GM21619 (cell line): ENCODE measurements around the gene CHRND.
"Not testable (repeated sequence)": the region's sequence is repeated elsewhere in the genome, so short reads cannot be mapped to it uniquely, and the experiment has no call there.

ENCODE experiments used
- ATAC-seq: cut with Tn5 transposase; IDR thresholded peaks from one replicate; pipeline ENCODE4 v1.9.1; 2021; ENCODE audit not compliant: unreplicated experiment

CHRND gene

DNA sequence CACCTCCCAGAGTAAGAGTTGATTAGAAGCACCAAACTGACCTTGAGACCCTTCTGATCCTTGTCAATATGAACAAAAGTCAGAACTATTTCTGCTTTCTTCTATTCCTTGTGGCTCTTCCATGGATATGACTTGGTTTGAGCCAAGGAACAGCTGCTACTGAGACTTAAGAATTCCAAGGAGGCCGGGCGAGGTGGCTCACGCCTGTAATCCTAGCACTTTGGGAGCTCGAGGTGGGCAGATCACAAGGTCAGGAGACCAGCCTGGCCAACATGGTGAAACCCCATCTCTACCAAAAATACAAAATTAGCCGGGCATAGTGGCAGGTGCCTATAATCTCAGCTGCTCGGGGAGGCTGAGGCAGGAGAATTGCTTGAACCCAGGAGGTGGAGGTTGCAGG lies 44.5 kb downstream of the CHRND start:
- ATAC-seq, result not testable (repeated sequence)

DNA sequence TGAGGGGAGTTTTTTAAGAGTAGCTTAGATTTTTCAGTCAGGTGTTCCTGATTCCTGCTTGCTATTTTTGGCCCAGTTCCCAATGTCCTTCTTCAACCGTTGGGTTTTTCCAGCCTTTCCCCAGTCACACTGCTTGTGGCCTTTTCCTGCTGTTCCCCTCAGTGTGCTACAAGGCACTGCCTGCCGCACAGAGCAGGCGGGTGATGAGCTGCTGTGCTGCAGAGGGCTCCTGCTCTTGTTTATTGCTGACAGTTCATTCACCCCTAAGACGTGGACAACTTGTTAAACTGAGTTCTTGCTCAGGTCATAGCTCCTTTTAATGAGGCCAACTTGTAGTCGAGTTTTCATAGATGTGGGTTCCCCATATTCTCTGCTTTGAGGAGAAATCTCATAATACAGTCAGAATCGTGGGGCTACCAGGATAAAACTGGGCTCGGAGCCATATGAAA lies 45.1 kb downstream of the CHRND start:
- ATAC-seq, result no peak

DNA sequence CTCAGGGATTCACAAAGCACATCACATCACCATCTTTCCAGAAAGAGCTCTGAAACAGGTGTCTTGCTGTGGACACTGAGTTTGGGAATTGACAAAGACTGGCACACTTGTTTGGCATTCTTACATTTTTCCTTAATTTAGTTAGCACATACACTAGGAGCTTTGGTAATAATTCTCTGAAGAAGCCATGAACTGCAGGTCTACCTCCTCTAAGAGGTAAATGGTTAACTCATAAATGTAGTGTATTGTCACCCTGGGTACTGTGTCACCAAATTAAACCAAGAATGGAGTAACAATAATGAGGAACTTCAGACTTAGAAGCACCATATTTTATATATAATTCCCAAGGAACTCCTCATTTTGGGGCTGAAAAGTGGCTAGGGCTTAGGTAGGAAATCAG lies 47.1 kb downstream of the CHRND start:
- no peak for ATAC-seq

DNA sequence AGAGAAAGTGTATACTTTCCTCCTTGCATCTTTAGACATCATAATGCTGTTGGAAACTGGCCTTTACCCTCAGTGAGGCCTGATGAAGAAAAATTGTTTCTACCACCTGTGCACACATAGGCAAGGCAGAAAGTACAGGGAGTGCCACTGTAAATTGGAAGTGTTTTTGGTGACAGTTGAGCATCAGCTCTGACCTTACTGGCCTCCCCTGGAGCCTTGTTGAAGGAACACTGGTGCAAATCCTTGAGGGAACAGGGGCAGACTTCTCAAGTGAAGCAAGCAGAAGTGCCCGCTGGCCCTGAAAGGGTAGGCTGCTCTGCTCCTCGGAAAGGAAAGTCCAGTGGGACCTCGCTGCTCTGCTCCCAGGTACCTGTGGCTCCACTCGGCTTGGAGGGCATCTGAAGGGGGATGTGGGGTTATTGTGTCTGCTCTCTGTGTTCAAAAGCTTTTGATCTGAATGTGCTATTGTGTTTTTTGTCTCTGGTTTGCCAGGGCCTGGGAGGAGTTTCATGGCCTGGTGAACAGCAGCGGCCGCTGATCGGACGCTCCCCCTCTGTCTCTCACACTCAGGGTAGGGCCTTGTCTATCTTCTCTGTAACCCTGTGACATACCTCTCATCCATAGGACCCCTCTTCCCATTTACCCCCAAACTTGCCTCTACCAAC lies 47.9 kb downstream of the CHRND start:
- ATAC-seq, result no peak

DNA sequence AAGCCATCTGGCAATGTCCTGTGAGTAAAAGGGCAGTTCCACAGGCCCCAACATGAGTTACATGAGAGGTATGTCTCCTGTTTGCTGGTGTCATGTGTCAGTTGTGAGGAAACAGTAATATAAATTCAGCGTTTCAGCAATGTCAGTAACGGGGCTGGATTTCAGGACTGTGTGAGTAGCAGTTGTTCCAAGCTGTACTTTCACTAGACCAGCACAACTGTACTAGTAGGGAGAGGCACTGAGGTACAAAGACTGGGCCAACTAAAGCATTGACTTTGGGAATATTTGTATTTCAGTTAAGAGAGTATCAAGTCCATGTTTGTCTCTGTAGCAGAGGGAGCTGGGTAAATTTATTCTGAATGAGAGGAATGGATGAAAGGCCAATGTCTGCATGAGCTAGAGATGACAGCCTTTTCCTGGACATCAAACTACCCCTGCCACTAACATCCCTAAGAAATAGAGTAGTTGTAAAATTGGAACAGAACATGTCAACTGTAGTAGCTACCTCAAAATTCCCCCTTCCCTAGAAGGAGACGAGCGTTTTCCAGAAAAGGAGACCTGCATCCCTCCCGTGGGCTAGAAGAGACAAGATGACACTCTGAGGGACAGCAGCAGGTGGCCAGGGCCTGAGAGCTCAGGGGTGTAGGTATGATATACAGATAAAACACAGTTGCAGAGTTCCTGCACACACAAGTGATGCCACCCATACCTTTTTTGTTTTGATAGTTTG lies 48.9 kb downstream of the CHRND start:
- ATAC-seq, result no peak

DNA sequence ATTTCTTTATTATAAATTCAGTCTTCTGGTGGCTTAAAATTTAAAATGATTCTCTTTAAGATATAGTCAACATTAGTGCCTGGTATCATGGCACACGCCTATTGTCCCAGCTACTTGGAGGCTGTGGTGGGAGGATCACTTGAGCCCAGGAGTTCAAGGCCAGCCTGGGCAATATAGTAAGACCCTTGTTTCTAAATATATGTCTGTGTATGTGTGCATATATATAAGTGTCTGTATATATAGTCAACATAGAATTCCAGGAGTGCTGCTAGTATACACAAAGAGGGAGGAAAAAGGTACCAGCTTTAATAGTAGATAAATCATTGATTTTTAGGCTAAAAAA lies 49.4 kb downstream of the CHRND start:
- no peak for ATAC-seq

DNA sequence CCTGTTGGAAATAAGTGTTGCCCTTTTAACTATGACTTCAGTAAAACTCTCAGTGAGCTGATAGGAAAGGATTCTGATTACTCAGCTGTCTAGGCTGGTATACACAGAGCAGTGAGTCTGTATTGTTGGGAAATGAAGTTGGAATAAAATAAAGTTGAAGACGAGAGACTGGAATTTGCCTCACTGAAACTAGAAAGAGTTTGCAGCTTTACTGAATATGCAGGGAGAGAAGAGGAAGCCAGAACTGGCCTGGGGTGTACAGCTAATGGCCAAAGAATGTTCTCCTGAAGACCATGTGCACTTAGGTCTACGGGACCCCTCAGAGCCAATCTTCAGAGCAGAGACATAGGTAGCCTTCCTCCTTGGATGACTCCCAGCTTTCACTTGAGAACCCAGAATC lies 51.0 kb downstream of the CHRND start:
- ATAC-seq, result no peak

DNA sequence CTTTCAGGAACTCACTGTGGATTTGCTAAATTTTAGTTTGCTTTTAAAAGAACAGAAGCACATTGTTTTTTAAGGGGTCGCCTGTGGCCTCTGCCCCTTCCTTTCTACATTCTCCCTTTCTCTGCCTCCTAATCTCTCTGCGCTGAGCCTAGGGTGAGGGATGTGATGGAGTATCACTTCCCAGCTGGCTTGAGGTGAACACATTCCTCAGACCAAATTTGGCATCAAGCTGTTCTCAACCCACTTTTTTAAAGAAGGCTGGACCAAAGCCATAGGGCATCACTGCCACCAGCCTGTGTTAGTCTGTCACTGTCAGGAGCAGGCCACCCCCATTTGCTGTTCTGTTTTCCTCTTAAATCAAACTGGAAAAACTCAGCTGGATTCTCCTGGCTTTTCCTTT lies 51.9 kb downstream of the CHRND start:
- no peak for ATAC-seq

DNA sequence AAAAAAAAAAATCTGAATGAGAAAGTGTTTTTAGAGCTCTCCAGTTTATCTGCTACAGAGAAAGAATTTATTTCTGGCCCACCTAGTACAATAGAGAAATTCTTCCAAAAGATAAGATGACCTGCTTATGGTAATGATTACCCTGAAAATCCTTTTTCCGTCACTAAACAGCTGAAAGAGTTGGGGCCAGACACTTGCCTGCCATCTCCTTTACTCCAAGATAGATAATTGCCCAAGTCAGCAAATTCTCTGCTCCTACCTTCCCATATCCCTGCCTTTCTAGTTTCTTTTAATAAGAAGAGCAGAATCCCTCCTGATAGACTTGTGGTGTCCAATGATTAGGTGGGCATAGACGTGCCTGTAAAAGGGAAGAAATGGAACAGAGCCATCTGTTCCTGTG lies 52.7 kb downstream of the CHRND start:
- ATAC-seq, result no peak

DNA sequence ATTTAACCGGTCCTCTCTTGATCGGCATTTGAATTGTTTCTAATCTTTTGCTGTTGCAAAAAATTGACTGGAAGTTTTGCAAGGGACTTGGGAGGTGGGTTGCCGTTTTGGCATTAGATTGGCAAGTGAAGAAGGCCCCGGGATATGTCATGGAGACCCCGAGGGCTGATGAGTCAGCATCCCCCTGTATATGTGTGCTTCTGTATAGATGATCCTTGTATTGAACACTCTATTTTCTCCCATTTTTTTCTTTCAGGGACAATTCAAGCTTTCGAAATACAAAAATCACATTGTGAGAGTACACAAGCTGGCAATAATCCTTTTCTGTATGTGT lies 54.7 kb downstream of the CHRND start:
- ATAC-seq, result no peak

DNA sequence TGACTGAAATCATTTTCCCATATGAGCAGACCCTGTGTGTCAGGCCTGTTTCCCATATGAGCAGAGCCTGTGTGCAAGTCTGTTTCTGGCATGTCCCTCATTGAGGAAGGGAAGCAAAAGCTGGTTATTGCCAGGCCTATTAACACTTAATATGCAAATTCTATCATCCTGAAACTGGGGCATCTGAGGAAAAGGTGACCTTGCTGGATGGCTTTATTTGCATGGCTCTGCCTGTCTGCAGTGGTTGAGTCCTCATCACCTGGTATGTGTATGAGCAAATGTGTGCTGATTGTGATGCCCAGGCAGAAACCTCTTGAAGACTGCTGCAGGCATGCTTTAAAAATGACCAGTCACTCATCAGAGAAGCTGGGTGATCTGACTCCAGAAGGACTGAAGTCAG lies 55.8 kb downstream of the CHRND start:
- ATAC-seq, result peak; percentile 56

DNA sequence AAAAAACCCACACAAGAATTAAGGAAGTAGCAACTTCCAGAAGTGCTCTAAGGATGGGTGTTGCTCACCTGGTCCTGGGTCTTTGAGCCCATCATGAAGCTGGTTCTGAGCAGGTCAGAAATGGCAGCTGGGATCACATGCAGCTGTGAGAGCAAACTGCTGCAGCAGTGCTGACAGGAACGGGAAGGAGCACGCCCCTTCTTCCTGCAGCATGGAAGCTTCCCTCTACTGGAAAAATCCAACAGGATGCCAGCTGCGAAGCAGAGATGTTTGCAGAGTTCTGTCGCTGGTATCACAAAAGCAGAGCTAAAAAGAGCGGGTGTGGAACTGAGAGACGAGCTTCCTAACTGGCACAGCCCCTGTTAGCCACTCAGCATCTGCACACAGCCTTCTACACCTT lies 58.3 kb downstream of the CHRND start:
- ATAC-seq, result no peak
